GM19193 (cell line): Measurements from ENCODE around the gene KIF4A.

Experiments
- POLR2A ChIP-seq: IDR thresholded peaks from 4 replicates; pipeline ENCODE4 v1.6.1; 2011; ENCODE audit not compliant: insufficient read depth, insufficient read length; ENCODE audit errors: extremely low read depth

Gene KIF4A

GRCh38 chrX:70289793-70290770 is at the start of gene KIF4A, which contains the start of gene PDZD11:
Gene KIF4A, plus strand, starts transcription at chrX:70290104. Its CDS starts 355 bp downstream, at chrX:70290459.
Gene PDZD11, minus strand, starts transcription at chrX:70289927. Its CDS starts 586 bp downstream, at chrX:70289341.
- TF ChIP-seq POLR2A, result peak; percentile 82

GRCh38 chrX:70240751-70241150 is 49.2 kb upstream of the KIF4A start:
- TF ChIP-seq POLR2A, result no peak

- no peak for TF ChIP-seq POLR2A
Observed at GRCh38 chrX:70241501-70241900, 48.4 kb upstream of the KIF4A start.

- no peak for TF ChIP-seq POLR2A
Observed at GRCh38 chrX:70244881-70245280, 45.0 kb upstream of the KIF4A start.

GRCh38 chrX:70247252-70247651 is 42.7 kb upstream of the KIF4A start:
- no peak for TF ChIP-seq POLR2A

- no peak for TF ChIP-seq POLR2A
Observed at GRCh38 chrX:70252491-70252890, 37.4 kb upstream of the KIF4A start.

- no peak for TF ChIP-seq POLR2A
Observed at GRCh38 chrX:70253377-70254062, 36.4 kb upstream of the KIF4A start.

- no peak for TF ChIP-seq POLR2A
Observed at GRCh38 chrX:70254063-70254400, 35.9 kb upstream of the KIF4A start.

GRCh38 chrX:70254909-70255308 is 35.0 kb upstream of the KIF4A start:
- TF ChIP-seq POLR2A, result no peak

- TF ChIP-seq POLR2A, result no peak
Observed at GRCh38 chrX:70255452-70255851, 34.5 kb upstream of the KIF4A start.

GRCh38 chrX:70257423-70258288 is 32.2 kb upstream of the KIF4A start:
- TF ChIP-seq POLR2A, result no peak

- TF ChIP-seq POLR2A, result no peak
Observed at GRCh38 chrX:70260104-70260503, 29.8 kb upstream of the KIF4A start, which contains the start of gene P2RY4. Gene P2RY4, minus strand, starts transcription at chrX:70260204. Its CDS starts 580 bp downstream, at chrX:70259624.

GRCh38 chrX:70262952-70263567 is 26.8 kb upstream of the KIF4A start:
- TF ChIP-seq POLR2A, result no peak

- no peak for TF ChIP-seq POLR2A
Observed at GRCh38 chrX:70264784-70265183, 25.1 kb upstream of the KIF4A start.
